ENCODE results near the gene FGD6.

The FGD6 gene

DNA sequence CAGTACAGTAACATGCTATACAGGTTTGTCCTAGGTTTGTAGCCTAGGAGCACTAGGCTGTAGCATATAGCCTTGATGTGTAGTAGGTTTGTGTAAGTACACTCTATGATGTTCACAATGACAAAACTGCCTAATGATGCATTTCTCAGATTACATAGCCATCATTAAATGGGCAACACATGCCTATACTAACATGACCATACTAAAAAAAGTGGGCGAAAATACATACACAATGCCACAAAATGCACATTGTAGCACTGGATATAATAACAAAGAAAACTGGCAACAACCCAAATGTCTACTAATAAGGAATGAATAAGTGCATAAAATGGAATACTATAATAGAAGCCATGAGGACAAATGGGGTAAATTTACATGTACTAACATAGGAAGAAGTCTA, 182.5 kb downstream of the FGD6 start:
- TF ChIP-seq, protein P1, sequence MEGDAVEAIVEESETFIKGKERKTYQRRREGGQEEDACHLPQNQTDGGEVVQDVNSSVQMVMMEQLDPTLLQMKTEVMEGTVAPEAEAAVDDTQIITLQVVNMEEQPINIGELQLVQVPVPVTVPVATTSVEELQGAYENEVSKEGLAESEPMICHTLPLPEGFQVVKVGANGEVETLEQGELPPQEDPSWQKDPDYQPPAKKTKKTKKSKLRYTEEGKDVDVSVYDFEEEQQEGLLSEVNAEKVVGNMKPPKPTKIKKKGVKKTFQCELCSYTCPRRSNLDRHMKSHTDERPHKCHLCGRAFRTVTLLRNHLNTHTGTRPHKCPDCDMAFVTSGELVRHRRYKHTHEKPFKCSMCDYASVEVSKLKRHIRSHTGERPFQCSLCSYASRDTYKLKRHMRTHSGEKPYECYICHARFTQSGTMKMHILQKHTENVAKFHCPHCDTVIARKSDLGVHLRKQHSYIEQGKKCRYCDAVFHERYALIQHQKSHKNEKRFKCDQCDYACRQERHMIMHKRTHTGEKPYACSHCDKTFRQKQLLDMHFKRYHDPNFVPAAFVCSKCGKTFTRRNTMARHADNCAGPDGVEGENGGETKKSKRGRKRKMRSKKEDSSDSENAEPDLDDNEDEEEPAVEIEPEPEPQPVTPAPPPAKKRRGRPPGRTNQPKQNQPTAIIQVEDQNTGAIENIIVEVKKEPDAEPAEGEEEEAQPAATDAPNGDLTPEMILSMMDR (IDR thresholded peaks at IDR 0.05), result no peak
- Histone ChIP-seq H3K4me1 (ENCODE audit: control insufficient read depth in 1 of 2, insufficient read depth in 1 of 2, low read depth in 1 of 2, low read length in 1 of 2) (no peaks in the 10 kb centered on the region), H3K36me3 (peaks cover 37% of the 10 kb centered on the region), H3K4me3 (ENCODE audit: low read depth in 1 of 2, low read length in 1 of 2) (no peak overlapping the region), H3K27ac (no peak overlapping the region), H3K9me3 (no peaks in the 10 kb centered on the region), H3K27me3 (no peaks in the 10 kb centered on the region)

Measured in neutrophil (primary cell).